HG02943 (cell line): ENCODE data around the gene ARCN1.

Source experiments
- ATAC-seq: cut with Tn5 transposase; IDR thresholded peaks from one replicate; pipeline ENCODE4 v1.9.1; 2021; ENCODE audit warnings: mild to moderate bottlenecking, low read depth, moderate library complexity; ENCODE audit not compliant: unreplicated experiment

Gene ARCN1

GRCh38 chr11:118634431-118635236 is 62.4 kb downstream of the ARCN1 start:
- ATAC-seq: no peak

DNA sequence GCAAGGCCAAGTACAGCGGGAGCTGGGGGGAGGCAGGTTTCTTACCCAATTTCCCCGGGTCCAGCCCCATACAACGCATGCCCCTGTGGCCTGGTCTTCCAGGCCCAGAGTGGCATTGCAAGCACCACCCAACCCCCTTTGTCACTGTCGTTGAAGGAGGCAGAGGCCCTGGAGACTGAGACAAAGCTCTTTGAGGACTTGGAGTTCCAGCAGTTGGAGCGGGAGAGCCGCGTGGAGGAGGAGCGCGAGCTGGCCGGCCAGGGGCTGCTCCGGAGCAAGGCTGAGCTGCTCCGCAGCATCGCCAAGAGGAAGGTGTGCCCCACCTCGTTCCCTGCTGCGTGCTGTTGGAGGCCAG is 63.0 kb downstream of the ARCN1 start:
- ATAC-seq: no peak

GRCh38 chr11:118635642-118636041 is 63.4 kb downstream of the ARCN1 start:
- no peak for ATAC-seq

DNA sequence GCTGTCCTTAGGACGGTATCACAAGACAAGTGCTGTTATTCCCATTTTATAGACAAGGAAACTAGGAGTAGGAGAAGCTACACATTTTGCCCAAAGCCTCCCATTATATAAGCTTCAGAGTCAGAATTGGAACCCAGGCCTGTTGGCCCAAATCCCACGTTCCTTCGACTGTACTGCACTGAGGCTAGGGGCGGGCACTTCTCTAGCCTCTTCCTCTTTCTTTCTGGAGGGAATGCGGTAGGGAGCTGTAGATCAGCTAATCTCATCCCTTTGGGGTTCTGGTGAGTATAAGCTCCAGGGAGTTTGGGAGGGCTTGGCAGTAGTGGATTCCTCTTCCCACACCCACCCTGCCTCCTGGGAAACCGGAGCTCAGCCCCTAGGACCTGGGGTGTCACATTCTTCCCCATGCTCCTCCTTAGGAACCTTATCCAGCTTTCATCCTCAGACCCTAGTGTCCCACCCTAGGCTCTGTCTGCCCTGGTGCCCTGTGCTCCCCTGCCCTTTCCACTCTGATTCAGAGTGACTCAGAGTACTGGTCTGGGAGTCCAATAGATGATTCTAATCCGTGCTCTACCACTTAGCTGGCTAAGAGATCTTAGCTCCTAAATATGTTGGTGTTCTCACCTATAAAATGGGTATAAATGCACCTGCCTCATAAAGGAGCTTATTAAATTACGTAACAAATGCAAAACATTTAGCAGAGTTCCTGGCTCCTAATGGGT is 64.5 kb downstream of the ARCN1 start:
- ATAC-seq: no peak

- no peak for ATAC-seq
Observed at GRCh38 chr11:118638726-118639125, 66.5 kb downstream of the ARCN1 start.

DNA sequence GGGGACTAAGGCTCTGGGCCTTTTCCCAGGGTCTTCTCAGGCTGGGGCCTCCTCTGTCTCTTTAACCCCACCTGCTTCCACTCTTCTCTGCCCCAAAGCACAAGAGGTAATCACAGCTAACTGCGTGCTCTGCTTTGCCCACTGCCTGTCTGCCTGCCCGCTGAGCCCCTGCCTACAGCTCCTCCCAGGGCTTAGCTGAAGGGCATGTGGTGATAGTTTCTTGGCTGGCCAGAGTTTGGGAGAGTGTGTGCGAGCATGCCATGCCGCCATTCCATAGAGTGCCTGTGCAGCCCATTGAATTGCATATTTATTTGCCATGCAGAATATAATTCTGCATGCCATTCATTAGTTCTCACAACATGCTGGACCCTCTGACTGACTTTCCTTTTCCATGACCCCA is 67.7 kb downstream of the ARCN1 start:
- no peak for ATAC-seq

DNA sequence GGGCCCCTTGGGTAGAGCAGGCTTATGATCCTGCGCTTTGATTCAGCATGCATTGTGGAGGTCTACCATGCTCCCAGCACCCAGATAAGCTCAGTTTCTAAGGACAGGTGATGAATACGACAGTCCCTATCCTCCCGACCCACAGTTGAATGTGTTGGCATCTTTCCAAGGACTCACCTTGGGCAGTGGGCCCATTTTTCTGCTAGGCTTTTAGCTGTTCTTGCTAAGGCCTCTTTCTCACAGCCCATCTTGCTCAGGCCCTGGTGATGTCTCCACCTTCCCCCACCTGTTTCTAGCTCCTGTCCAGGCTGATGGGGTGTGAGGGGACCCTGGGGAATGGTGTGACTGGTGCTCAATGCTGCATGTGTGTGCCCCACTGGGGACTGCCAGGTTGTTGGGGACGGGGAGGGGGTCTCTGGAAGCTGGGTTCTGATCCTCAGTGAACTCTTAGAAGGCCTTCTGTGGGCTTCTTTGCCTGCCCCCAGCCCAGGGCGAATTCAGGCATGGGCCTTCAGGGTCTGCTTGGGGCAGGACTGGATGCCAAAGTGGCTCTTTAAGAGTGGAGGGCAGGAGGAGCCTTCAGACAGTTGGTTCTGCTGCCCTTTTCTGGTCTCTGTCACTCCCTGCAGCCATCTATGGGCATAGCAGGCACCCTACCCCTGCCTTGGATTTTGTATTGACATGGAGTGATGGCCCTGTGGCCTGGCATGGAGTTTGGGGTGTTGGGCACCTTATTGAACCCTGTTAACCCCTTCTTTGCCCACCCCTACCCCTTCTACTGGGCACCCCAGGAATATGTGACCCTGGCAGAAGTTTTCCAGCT is 68.3 kb downstream of the ARCN1 start:
- no peak for ATAC-seq

GRCh38 chr11:118641397-118642019 is 69.3 kb downstream of the ARCN1 start:
- no peak for ATAC-seq

DNA sequence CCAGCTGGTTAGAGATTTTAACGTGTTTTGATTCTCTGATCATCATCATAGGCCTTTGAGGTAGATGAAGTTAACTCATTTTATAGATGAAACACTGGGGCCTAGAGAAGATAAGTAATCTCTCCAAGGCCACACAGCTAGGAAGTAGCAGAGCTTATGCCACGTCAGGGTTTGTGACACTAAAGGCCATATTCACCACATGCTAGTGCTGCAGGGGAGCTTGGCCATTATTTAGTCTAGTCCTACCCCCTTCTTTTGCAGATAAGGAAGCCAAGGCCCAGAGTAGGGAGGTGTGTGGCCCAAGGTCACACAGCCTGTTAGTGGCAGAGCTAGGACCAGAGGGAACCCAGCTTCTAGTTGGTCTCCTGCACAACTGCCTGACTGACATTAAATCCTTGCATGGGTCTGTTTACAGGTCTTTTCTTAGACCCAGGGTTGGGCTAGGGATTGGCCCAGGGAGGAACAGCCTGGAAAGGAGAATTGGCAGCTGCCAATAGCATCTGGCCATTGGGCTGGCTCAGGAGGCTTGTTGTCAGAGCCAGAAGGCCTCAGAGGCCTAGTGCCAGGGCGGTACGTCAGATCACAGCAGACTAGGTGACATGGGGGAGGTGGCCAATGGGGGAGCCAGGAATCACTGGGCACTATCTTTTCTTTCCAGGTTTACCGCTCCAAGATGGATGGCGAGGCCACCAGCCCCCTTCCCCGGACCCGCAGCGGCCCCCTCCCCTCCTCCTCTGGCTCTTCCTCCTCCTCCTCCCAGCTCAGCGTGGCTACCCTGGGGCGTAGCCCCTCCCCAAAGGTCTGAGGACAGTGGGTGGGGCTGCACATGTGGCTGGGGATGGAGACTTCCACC is 71.2 kb downstream of the ARCN1 start:
- ATAC-seq: no peak

- no peak for ATAC-seq
Observed at GRCh38 chr11:118643995-118644345, 71.8 kb downstream of the ARCN1 start.

DNA sequence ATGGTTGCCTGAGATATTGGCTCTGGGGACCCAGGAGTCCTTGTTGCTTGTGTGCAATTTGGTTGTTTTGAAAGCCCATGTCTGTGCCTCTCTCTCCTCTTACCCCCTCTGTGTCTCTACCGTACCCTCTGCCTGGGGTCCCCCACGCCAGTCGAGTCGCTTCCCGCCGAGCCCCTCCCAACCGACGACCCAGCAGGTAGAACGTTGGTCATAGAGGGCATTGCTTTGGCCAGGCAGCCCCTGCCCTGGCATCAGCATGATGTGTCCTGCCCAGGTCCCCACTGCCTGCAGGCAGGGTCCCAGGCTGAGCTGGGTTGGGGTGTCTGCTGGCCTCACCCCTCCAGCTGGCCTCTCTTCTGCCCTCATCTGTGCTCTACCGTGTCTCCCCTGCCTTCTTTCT is 72.3 kb downstream of the ARCN1 start:
- ATAC-seq: no peak

DNA sequence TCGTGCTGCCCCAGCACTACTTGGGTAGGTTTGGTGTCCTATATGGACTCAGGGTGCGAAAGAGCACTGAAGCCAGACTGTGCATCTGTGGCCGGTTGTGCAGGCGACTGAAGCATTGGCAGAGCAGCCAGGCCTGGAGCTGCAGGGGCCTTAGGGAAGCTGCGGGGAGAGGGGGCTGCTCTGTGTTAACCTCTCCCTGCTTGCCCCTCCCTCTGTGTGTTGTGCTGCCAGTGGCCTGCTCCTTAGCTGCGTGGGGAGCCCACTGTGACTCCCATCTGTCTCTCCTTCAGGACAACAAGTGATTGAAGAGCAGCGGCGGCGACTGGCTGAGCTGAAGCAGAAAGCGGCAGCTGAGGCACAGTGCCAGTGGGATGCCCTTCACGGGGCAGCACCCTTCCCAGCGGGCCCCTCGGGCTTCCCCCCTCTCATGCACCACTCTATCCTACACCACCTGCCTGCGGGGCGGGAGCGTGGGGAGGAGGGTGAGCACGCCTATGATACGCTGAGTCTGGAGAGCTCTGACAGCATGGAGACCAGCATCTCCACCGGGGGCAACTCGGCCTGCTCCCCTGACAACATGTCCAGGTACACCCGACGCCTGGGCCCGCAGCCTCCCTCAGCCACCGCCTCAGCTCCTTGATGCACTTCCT is 73.0 kb downstream of the ARCN1 start:
- no peak for ATAC-seq

GRCh38 chr11:118646393-118646792 is 74.2 kb downstream of the ARCN1 start:
- no peak for ATAC-seq

GRCh38 chr11:118648291-118648690 is 76.1 kb downstream of the ARCN1 start:
- no peak for ATAC-seq

- ATAC-seq: no peak
Observed at GRCh38 chr11:118649941-118650340, 77.7 kb downstream of the ARCN1 start.

GRCh38 chr11:118650366-118650765 is 78.2 kb downstream of the ARCN1 start:
- ATAC-seq: no peak

DNA sequence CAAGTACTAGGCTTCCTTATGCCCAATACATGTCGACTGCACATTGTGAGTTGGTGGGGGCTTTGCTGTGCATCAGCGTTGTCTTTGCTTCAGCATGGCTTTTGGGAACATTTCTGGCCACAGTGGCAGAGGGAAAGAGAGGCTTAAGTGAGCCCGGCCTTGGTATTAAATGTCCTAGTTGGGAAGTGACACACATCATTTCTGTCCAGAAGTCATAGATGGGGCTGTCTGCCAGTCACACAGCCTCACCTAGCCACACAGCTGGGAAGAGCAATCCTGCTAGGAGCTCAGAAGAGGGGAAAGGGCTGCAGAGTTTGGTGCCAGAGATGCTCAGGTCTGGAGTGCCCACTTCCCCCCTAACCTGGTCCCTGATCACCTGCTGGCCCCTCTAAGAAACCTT is 79.6 kb downstream of the ARCN1 start:
- no peak for ATAC-seq
